HEK293 (cell line): ENCODE results near the gene MEAF6.

Source experiments
- CTCF ChIA-PET: fragments of 350-600 bp; formaldehyde crosslinking; extraction: SDS; loops from one replicate; lab custom pipeline; 2021; ENCODE audit warnings: antibody characterized with exemption; lab: Yijun Ruan, JAX
- POLR2A ChIA-PET: fragments of 300-600 bp; formaldehyde crosslinking; extraction: SDS; loops from one replicate; lab custom pipeline; 2020; ENCODE audit warnings: antibody characterized with exemption, inconsistent platforms; lab: Yijun Ruan, JAX
- H3K27ac ChIP-seq: fragments of 200-500 bp; sonication (Bioruptor generic); 2 replicates; pipeline ENCODE4 v1.5.1; 2014; ENCODE audit warnings: low read depth, low read length, control low read depth, inconsistent platforms; ENCODE audit errors: extremely low read depth
- H3K36me3 ChIP-seq, 2 experiments: fragments of 200-500 bp in 1 of 2; sonication (Bioruptor generic) in 1 of 2; 1 replicate in 1 of 2; 2 replicates in 1 of 2; pipeline ENCODE4 v1.5.1; 2014 to 2017; ENCODE audit warnings: inconsistent platforms in 2 of 2, low read length in 2 of 2; ENCODE audit not compliant: control insufficient read depth in 2 of 2, insufficient read depth in 1 of 2
- H3K4me1 ChIP-seq: fragments of 200-500 bp; sonication (Bioruptor generic); 2 replicates; pipeline ENCODE4 v1.5.1; 2014; ENCODE audit warnings: mild to moderate bottlenecking, low read length, inconsistent platforms; ENCODE audit not compliant: control insufficient read depth, insufficient read depth
- H3K4me3 ChIP-seq: 2 replicates; pipeline ENCODE4 v1.5.1; 2011; ENCODE audit warnings: low read depth, mild to moderate bottlenecking, control low read depth, low read length, moderate library complexity
- H3K9me3 ChIP-seq: fragments of 200-500 bp; sonication (Bioruptor generic); 2 replicates; pipeline ENCODE4 v1.5.1; 2014; ENCODE audit warnings: low read depth, low read length, inconsistent platforms; ENCODE audit not compliant: control insufficient read depth, insufficient read depth
- AEBP2 ChIP-seq: fragments of 450-650 bp; formaldehyde crosslinking; IDR thresholded peaks from 2 replicates; pipeline ENCODE4 v1.5.1; 2016; ENCODE audit warnings: missing biosample characterization, missing genetic modification characterization, borderline replicate concordance
- CTCF ChIP-seq: fragments of 450-650 bp; formaldehyde crosslinking; IDR thresholded peaks from 2 replicates; pipeline ENCODE4 v1.5.1; 2016; ENCODE audit warnings: missing biosample characterization, missing genetic modification characterization
- GLI4 ChIP-seq: fragments of 450-650 bp; formaldehyde crosslinking; IDR thresholded peaks from 2 replicates; pipeline ENCODE4 v1.5.1; 2016; ENCODE audit warnings: missing biosample characterization, missing genetic modification characterization
- HOXD13 ChIP-seq: sonication (generic); formaldehyde crosslinking; IDR thresholded peaks from 2 replicates; pipeline ENCODE4 v1.8.0; 2022; ENCODE audit warnings: missing genetic modification reagents, borderline replicate concordance
- KLF1 ChIP-seq: fragments of 450-650 bp; formaldehyde crosslinking; IDR thresholded peaks from 2 replicates; pipeline ENCODE4 v1.5.1; 2016; ENCODE audit warnings: missing biosample characterization, missing genetic modification characterization
- ZNF121 ChIP-seq: fragments of 450-650 bp; formaldehyde crosslinking; IDR thresholded peaks from 2 replicates; pipeline ENCODE4 v1.5.1; 2016; ENCODE audit warnings: missing biosample characterization, missing genetic modification characterization
- ZNF140 ChIP-seq: fragments of 450-650 bp; formaldehyde crosslinking; IDR thresholded peaks from 2 replicates; pipeline ENCODE4 v1.5.1; 2016; ENCODE audit warnings: missing biosample characterization, missing genetic modification characterization
- ZNF16 ChIP-seq: fragments of 450-650 bp; formaldehyde crosslinking; IDR thresholded peaks from 2 replicates; pipeline ENCODE4 v1.5.1; 2016; ENCODE audit warnings: low read depth, missing biosample characterization, missing genetic modification characterization
- ZNF302 ChIP-seq: fragments of 450-650 bp; formaldehyde crosslinking; IDR thresholded peaks from 2 replicates; pipeline ENCODE4 v1.5.1; 2016; ENCODE audit warnings: missing biosample characterization, missing genetic modification characterization, low read depth
- ZNF324 ChIP-seq: fragments of 450-650 bp; formaldehyde crosslinking; IDR thresholded peaks from 2 replicates; pipeline ENCODE4 v1.5.1; 2016; ENCODE audit warnings: missing biosample characterization, missing genetic modification characterization
- ZNF37A ChIP-seq: fragments of 450-650 bp; IDR thresholded peaks from 2 replicates; pipeline ENCODE4 v1.5.1; 2018; ENCODE audit warnings: missing biosample characterization, missing genetic modification characterization
- ZNF514 ChIP-seq: fragments of 450-650 bp; formaldehyde crosslinking; IDR thresholded peaks from 2 replicates; pipeline ENCODE4 v1.5.1; 2016; ENCODE audit warnings: missing biosample characterization, missing genetic modification characterization
- ZNF530 ChIP-seq: fragments of 450-650 bp; formaldehyde crosslinking; IDR thresholded peaks from 2 replicates; pipeline ENCODE4 v1.5.1; 2016; ENCODE audit warnings: low read depth, missing biosample characterization, missing genetic modification characterization
- ZNF654 ChIP-seq: fragments of 450-650 bp; formaldehyde crosslinking; IDR thresholded peaks from 2 replicates; pipeline ENCODE4 v1.5.1; 2016; ENCODE audit warnings: low read depth, missing biosample characterization, missing genetic modification characterization
- ZNF76 ChIP-seq: fragments of 450-650 bp; formaldehyde crosslinking; IDR thresholded peaks from 2 replicates; pipeline ENCODE4; 2016; ENCODE audit warnings: low read depth, missing biosample characterization, missing genetic modification characterization, borderline replicate concordance
- TF ChIP-seq, protein P1 (sequence below): fragments of 450-650 bp; formaldehyde crosslinking; IDR thresholded peaks from 2 replicates; pipeline ENCODE4 v1.5.1; 2016; ENCODE audit warnings: missing biosample characterization, missing genetic modification characterization
- TF ChIP-seq, protein P2 (sequence below): fragments of 450-650 bp; formaldehyde crosslinking; IDR thresholded peaks from 2 replicates; pipeline ENCODE4 v1.5.1; 2016; ENCODE audit warnings: missing biosample characterization, missing genetic modification characterization
- TF ChIP-seq, protein P3 (sequence below): fragments of 450-650 bp; formaldehyde crosslinking; IDR thresholded peaks from 2 replicates; pipeline ENCODE4 v1.5.1; 2017; ENCODE audit warnings: missing biosample characterization, mild to moderate bottlenecking, missing genetic modification characterization, moderate library complexity
- TF ChIP-seq, protein P4 (sequence below): fragments of 450-650 bp; formaldehyde crosslinking; IDR thresholded peaks from 2 replicates; pipeline ENCODE4 v1.5.1; 2016; ENCODE audit warnings: missing biosample characterization, missing genetic modification characterization

The MEAF6 gene

DNA sequence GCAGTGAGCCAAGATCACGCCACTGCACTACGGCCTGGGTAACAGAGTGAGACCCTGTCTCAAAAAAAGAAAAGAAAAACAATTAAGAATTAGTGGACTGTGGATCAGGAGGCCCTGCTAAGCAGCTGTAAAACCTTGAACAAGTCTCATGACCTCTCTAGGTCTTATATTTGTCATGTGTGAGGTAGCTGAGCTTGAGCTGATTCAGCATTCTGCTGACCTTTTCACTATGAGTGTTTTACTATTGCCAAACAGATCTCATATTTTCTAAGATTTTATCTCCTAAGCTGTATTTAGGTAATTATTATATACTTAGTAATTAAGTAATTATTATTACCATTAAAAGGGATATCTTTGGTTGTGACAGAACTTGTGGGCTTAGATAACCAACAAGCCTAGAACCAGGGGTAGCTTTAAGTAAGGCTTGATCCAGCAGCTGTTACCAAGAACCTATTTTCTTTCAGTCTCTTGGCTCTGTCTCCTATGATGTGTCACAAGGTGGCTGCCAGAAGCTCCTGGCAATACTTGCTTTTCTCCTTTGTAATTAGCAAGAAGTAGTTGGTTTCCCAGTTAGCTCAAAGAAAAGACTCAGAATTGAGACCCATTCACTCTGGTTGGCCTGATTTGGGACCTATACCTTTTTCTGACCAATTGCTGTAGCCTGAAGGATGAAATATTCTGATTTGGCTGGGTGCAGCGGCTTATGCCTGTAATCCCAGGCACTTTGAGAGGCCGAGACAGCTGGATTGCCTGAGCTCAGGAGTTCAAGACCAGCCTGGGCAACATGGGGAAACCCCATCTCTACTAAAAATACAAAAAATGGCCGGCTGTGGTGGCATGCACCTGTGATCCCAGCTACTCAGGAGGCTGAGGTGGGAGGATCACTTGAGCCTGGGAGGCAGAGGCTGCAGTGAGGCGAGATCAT, 48.7 kb downstream of the MEAF6 start (continued):
- TF ChIP-seq AEBP2 (tag by site-specific recombination) (no peak), HOXD13 (CRISPR knock-in tag) (no peak), ZNF530 (tag by site-specific recombination) (no peak), ZNF76 (tag by site-specific recombination) (no peak), ZNF37A (tag by site-specific recombination) (no peak), GLI4 (tag by site-specific recombination) (no peak)
- TF ChIP-seq, protein P1, sequence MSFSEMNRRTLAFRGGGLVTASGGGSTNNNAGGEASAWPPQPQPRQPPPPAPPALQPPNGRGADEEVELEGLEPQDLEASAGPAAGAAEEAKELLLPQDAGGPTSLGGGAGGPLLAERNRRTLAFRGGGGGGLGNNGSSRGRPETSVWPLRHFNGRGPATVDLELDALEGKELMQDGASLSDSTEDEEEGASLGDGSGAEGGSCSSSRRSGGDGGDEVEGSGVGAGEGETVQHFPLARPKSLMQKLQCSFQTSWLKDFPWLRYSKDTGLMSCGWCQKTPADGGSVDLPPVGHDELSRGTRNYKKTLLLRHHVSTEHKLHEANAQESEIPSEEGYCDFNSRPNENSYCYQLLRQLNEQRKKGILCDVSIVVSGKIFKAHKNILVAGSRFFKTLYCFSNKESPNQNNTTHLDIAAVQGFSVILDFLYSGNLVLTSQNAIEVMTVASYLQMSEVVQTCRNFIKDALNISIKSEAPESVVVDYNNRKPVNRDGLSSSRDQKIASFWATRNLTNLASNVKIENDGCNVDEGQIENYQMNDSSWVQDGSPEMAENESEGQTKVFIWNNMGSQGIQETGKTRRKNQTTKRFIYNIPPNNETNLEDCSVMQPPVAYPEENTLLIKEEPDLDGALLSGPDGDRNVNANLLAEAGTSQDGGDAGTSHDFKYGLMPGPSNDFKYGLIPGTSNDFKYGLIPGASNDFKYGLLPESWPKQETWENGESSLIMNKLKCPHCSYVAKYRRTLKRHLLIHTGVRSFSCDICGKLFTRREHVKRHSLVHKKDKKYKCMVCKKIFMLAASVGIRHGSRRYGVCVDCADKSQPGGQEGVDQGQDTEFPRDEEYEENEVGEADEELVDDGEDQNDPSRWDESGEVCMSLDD: no peak

DNA sequence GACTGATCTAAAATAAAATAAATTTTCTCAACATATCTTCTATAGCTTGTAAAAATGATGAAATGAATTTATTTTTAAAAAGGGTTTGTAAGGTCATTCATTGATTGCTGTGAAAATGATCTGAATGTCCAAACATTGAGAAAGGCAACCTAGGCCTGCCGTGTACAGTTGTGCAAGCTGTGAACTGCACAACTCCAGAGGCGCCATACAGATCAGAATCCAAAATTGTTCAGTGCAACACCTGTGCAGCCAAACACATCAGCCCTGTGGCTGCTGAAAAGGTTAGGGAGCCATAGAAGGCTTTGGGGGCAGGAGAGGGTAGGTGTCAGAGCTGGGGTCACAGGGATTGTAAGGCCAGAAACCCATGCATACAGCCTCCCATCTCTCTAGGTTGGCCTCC, 50.1 kb downstream of the MEAF6 start:
- no peaks in the 10 kb centered on the region for H3K4me1 ChIP-seq
- H3K27ac ChIP-seq: no peak overlapping the region
- no peak for TF ChIP-seq ZNF324 (tag by site-specific recombination)
- TF ChIP-seq, protein P2, sequence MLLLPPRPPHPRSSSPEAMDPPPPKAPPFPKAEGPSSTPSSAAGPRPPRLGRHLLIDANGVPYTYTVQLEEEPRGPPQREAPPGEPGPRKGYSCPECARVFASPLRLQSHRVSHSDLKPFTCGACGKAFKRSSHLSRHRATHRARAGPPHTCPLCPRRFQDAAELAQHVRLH (tag by site-specific recombination): 0 out of 2 replicates have a peak, but pooled peaks have one; percentile 18
- TF ChIP-seq, all 188 proteins: peak for 1
- ChIA-PET POLR2A (interaction anchor here (3.0 kb wide), 1 partner anchor 10 kb away, joined by 19 read pairs; the partner anchor contains the start of gene ZC3H12A), CTCF (interaction anchor here (0.6 to 1.9 kb wide), 3 partner anchors 10 to 139 kb away, joined by 3 to 9 read pairs (median 3); no protein-coding TSS in a partner anchor)
- Histone ChIP-seq H3K36me3 (no peaks in the 10 kb centered on the region), H3K4me3 (no peak overlapping the region), H3K9me3 (no peaks in the 10 kb centered on the region)

- Histone ChIP-seq H3K27ac (no peak overlapping the region), H3K4me3 (no peak overlapping the region), H3K4me1 (no peaks in the 10 kb centered on the region), H3K9me3 (no peaks in the 10 kb centered on the region), H3K36me3 (no peaks in the 10 kb centered on the region)
- CTCF ChIA-PET: interaction anchor here (0.7 to 1.8 kb wide), 5 partner anchors 26 to 1327 kb away, joined by 4 to 15 read pairs (median 5); partner anchors contain the start of gene MEAF6
- POLR2A ChIA-PET: interaction anchor here (0.7 to 1.1 kb wide), 2 partner anchors 13 to 852 kb away, joined by 3 read pairs; partner anchors contain the start of gene ZC3H12A
- TF ChIP-seq ZNF140 (tag by site-specific recombination) (no peak), ZNF302 (tag by site-specific recombination) (no peak), ZNF654 (no peak), ZNF121 (tag by site-specific recombination) (no peak), ZNF514 (tag by site-specific recombination) (no peak), CTCF (tag by site-specific recombination) (no peak), ZNF16 (no peak), KLF1 (tag by site-specific recombination) (no peak)
- TF ChIP-seq, protein P3, sequence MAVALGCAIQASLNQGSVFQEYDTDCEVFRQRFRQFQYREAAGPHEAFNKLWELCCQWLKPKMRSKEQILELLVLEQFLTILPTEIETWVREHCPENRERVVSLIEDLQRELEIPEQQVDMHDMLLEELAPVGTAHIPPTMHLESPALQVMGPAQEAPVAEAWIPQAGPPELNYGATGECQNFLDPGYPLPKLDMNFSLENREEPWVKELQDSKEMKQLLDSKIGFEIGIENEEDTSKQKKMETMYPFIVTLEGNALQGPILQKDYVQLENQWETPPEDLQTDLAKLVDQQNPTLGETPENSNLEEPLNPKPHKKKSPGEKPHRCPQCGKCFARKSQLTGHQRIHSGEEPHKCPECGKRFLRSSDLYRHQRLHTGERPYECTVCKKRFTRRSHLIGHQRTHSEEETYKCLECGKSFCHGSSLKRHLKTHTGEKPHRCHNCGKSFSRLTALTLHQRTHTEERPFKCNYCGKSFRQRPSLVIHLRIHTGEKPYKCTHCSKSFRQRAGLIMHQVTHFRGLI (tag by site-specific recombination): no peak
- TF ChIP-seq, protein P4, sequence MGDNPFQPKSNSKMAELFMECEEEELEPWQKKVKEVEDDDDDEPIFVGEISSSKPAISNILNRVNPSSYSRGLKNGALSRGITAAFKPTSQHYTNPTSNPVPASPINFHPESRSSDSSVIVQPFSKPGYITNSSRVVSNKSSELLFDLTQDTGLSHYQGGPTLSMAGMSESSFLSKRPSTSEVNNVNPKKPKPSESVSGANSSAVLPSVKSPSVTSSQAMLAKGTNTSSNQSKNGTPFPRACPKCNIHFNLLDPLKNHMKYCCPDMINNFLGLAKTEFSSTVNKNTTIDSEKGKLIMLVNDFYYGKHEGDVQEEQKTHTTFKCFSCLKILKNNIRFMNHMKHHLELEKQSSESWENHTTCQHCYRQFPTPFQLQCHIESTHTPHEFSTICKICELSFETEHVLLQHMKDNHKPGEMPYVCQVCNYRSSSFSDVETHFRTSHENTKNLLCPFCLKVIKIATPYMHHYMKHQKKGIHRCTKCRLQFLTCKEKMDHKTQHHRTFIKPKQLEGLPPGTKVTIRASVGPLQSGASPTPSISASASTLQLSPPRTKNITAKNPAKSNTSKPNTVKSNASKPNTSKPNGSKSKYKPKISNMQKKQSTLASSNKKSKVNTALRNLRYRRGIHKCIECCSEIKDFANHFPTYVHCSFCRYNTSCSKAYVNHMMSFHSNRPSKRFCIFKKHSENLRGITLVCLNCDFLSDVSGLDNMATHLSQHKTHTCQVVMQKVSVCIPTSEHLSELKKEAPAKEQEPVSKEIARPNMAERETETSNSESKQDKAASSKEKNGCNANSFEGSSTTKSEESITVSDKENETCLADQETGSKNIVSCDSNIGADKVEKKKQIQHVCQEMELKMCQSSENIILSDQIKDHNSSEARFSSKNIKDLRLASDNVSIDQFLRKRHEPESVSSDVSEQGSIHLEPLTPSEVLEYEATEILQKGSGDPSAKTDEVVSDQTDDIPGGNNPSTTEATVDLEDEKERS (tag by site-specific recombination): no peak
These were observed 52.7 kb downstream of the MEAF6 start for GRCh38 chr1:37461698-37462436.
